Colonic mucosa (tissue), 4 donors: ENCODE results near the gene FAM193A. TPM values are rescaled to one million over a fixed set of nuclear protein-coding genes. Genes with fewer than 3 reads are reported as not detected.
"Not testable (repeated sequence)": the region's sequence is repeated elsewhere in the genome, so short reads cannot be mapped to it uniquely, and the experiment has no call there.

Experiments used
- DNase-seq: peaks from one replicate; pipeline ENCODE4 v3.0.0-alpha.2; 2020
- H3K27ac ChIP-seq: fragments of 200-600 bp; one replicate; pipeline ENCODE4 v1.8.0; 2021
- H3K27me3 ChIP-seq: fragments of 200-600 bp; one replicate; pipeline ENCODE4 v1.8.0; 2021
- H3K36me3 ChIP-seq: fragments of 200-600 bp; one replicate; pipeline ENCODE4 v1.8.0; 2021
- H3K4me1 ChIP-seq: fragments of 200-600 bp; one replicate; pipeline ENCODE4 v1.8.0; 2021; ENCODE audit warnings: mild to moderate bottlenecking
- H3K4me3 ChIP-seq: fragments of 200-600 bp; one replicate; pipeline ENCODE4 v1.8.0; 2021
- H3K9ac ChIP-seq, 2 donors: one replicate each; pipeline ENCODE4 v1.7.0; 2013; ENCODE audit warnings: control low read depth in 2 of 2, low read depth in 2 of 2, low read length in 2 of 2
- H3K9me3 ChIP-seq: fragments of 200-600 bp; one replicate; pipeline ENCODE4 v1.8.0; 2021
- CTCF ChIP-seq: fragments of 200-600 bp; IDR thresholded peaks from one replicate; pipeline ENCODE4 v1.8.0; 2022; ENCODE audit warnings: antibody characterized with exemption, mild to moderate bottlenecking
- intact Hi-C: fragments of 100-400 bp; cut with DNase I; formaldehyde crosslinking; loops from one replicate; pipeline ENCODE4 v1.14.1; 2022
- total RNA-seq, 2 donors: library from RNA; stranded (reverse); fragmentation: NEBNext Ultra II Directional in 1 of 2; extraction: Animal tissue kit (Norgen Biotek cat#: 25700) in 1 of 2; gene quantifications; one replicate each; pipeline ENCODE4 v1.2.1, GENCODE V29; 2021
- donor health status: healthy.
- donor health status: DM: no; HTN: no; CAD: no.
- donor health status: DM: no; HTN: no; CAD: no.

The FAM193A gene
- total RNA-seq, 2 donors from 2014 or later = 18.0 to 25.8 TPM

DNA sequence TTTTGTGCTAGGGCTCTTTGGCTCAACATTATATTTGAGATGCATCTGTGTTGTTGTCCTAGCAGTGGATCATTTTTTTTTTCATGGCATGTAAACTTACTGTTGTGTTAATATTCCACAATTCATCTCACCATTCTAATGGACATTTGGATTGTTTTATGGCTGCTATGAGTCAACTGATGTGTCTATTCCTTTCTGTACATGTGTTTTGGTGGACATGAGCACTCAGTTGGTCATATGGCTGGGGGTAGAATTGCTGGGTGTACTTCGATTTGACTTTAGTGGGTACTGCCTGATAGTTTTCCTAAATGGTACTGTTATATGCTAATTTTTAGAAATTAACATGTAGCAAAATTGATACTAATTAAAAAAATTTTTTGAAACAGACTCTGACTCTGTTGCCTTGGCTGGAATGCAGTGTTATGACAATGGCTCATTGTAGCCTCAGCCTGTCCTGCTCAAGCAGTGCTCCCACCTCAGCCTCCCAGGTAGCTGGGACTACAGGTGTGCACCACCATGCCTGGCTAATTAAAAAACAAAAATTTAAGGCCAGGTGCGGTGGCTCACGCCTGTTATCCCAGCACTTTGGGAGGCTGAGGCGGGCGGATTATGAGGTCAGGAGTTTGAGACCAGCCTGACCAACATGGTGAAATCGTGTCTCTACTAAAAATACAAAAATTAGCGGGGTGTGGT is 9.0 kb downstream of the FAM193A start:
- no peak overlapping the region for H3K27ac ChIP-seq
- no peak for TF ChIP-seq CTCF
- H3K9me3 ChIP-seq = no peaks in the 10 kb centered on the region
- no peak for DNase-seq
- no peak overlapping the region for H3K9ac ChIP-seq
- no peaks in the 10 kb centered on the region for H3K4me1 ChIP-seq
- intact Hi-C loops = no loop called here
- H3K27me3 ChIP-seq = no peaks in the 10 kb centered on the region
- H3K4me3 ChIP-seq = no peak overlapping the region
- no peaks in the 10 kb centered on the region for H3K36me3 ChIP-seq

- Histone ChIP-seq H3K9ac (no peak overlapping the region), H3K27me3 (no peaks in the 10 kb centered on the region), H3K4me3 (no peak overlapping the region), H3K9me3 (no peaks in the 10 kb centered on the region), H3K4me1 (no peaks in the 10 kb centered on the region), H3K27ac (no peak overlapping the region), H3K36me3 (no peaks in the 10 kb centered on the region)
- no peak for DNase-seq
- TF ChIP-seq CTCF = no peak
- intact Hi-C loops = no loop called here
Measured at GRCh38 chr4:2546286-2546823, 9.9 kb downstream of the FAM193A start.

DNA sequence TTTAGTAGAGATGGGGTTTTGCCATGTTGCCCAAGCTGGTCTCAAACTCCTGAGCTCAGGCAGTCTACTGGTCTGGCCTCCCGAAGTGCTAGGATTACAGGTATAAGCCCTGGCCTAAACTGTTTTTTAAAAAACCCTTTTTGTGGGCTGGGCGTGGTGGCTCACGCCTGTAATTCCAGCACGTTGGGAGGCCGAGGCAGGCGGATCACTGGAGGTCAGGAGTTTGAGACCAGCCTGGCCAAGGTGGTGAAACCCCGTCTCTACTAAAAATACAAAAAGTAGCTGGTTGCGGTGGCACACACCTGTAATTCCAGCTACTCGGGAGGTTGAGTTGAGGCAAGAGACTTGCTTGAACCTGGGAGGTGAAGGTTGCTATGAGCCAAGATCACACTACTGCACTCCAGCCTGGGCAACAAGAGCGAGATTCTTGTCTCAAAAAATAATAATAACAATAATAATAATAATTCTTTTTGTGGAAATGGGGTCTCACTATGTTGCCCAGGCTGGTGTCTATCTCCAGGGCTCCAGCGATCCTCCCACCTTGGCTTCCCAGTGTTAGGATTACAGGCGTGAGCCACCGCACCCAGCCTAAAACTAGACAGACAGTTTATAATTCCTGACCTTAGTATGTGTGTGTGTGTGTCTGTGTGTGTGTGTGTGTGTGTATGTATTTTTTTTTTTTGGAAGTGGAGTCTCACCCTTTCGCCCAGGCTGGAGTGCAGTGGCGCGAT is 10.7 kb downstream of the FAM193A start:
- H3K9me3 ChIP-seq, DNase-seq, intact Hi-C loops, H3K36me3 ChIP-seq, H3K9ac ChIP-seq, H3K27me3 ChIP-seq, H3K4me3 ChIP-seq, H3K4me1 ChIP-seq, H3K27ac ChIP-seq: not testable (repeated sequence)

DNA sequence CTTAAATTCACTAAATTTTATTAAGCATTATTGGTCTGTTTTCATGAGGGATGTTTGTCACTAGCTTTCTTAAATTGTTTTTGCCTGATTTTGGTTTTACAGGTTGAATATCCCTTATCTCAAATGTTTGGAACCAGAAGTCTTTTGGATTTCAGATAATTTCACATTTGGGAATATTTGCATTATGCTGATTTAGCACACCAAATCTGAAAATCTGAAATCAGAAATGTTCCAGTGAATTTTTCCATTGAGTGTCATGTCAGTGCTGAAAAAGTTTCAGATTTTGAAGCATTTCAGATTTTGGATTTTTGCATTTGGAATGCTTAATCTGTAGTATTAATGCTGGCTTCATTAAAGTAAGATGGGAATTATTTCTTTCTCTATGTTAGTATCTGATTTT is 14.7 kb downstream of the FAM193A start:
- H3K36me3 ChIP-seq = no peaks in the 10 kb centered on the region
- no peak overlapping the region for H3K27ac ChIP-seq
- DNase-seq = no peak
- H3K9ac ChIP-seq = no peak overlapping the region
- no peak overlapping the region for H3K4me3 ChIP-seq
- intact Hi-C loops = no loop called here
- H3K9me3 ChIP-seq = no peaks in the 10 kb centered on the region
- H3K27me3 ChIP-seq = no peaks in the 10 kb centered on the region
- H3K4me1 ChIP-seq = no peaks in the 10 kb centered on the region
- TF ChIP-seq CTCF = no peak

DNA sequence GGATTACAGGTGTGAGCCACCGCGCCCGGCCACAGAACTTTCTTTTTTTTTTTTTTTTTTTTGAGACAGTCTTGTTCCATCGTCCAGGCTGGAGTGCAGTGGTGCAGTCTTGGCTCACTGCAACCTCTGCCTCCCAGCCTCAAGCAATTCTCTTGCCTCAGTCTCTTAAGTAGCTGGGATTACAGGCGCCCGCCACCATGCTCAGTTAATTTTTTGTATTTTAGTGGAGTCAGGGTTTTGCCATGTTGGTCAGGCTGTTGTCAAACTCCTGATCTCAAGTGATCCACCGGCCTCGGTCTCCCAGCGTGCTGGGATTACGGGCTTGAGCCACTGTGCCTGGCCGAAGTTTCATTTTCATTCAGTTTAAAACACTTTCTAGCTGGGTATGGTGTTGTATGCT is 16.4 kb downstream of the FAM193A start:
- Histone ChIP-seq H3K9ac (no peak overlapping the region), H3K9me3 (no peaks in the 10 kb centered on the region), H3K36me3 (no peaks in the 10 kb centered on the region), H3K4me1 (no peaks in the 10 kb centered on the region), H3K4me3 (no peak overlapping the region), H3K27ac (no peak overlapping the region), H3K27me3 (no peaks in the 10 kb centered on the region)
- no peak for DNase-seq
- no peak for TF ChIP-seq CTCF
- intact Hi-C loops = no loop called here

DNA sequence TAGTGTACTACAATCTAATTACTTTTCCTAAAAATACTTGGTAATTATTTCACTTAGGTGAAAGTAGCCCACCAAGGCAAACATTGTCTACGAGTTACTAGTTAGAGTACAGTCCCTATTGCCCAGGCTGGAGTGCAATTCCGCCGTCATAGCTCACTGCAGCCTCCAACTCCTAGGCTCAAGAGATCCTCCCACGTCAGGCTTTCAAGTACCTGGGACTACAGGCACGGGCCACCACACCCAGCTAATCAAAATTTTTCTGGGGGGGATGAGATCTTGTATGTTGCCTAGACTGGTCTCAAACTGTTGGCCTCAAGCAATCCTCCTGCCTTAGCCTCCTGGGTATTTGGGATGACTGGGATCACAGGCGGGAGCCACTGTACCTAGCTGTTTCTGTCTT is 21.9 kb downstream of the FAM193A start:
- TF ChIP-seq CTCF = no peak
- Histone ChIP-seq H3K4me3 (no peak overlapping the region), H3K4me1 (no peaks in the 10 kb centered on the region), H3K9ac (no peak overlapping the region), H3K27me3 (no peaks in the 10 kb centered on the region), H3K27ac (no peak overlapping the region), H3K9me3 (no peaks in the 10 kb centered on the region), H3K36me3 (no peaks in the 10 kb centered on the region)
- DNase-seq = no peak
- intact Hi-C loops = no loop called here
